Anterior cingulate cortex (tissue), 58 donors: ENCODE results near the gene HTR6.
A peak's percentile ranks its signal among the peaks of the same experiment; 100 is the strongest.

Source experiments
- DNase-seq, 58 donors: peaks; one replicate each; lab custom pipeline; 2025; lab: John Stamatoyannopoulos, UW

The HTR6 gene

GRCh38 chr1:19712928-19713327 lies 48.3 kb downstream of the HTR6 start:
- no peak for DNase-seq

GRCh38 chr1:19715334-19716203 lies 50.9 kb downstream of the HTR6 start:
- DNase-seq, result peak in 53 of 58 donors; percentile 15 to 90 (median 62)

GRCh38 chr1:19717467-19717866 lies 52.8 kb downstream of the HTR6 start:
- DNase-seq, result peak in 3 of 58 donors; percentile 2 to 45 (median 22)

GRCh38 chr1:19720174-19720573 lies 55.5 kb downstream of the HTR6 start:
- DNase-seq, result no peak

GRCh38 chr1:19720973-19721372 lies 56.3 kb downstream of the HTR6 start:
- no peak for DNase-seq

GRCh38 chr1:19723874-19724273 lies 59.2 kb downstream of the HTR6 start:
- DNase-seq, result no peak

- DNase-seq, result peak in 1 of 58 donors; percentile 58
Measured at GRCh38 chr1:19725606-19726005, 60.9 kb downstream of the HTR6 start.

GRCh38 chr1:19728413-19729145 lies 63.9 kb downstream of the HTR6 start:
- DNase-seq, result peak in 21 of 58 donors; percentile 8 to 55 (median 26)

GRCh38 chr1:19730232-19730631 lies 65.6 kb downstream of the HTR6 start:
- no peak for DNase-seq
